Liver (tissue), 9 donors: ENCODE results near the gene SHB. TPM values are rescaled to one million over a fixed set of nuclear protein-coding genes. Genes with fewer than 3 reads are reported as not detected.
A peak's percentile ranks its signal among the peaks of the same experiment; 100 is the strongest.

ENCODE experiments used
- DNase-seq: peaks from one replicate; pipeline ENCODE4 v3.0.0-alpha.2; 2017; ENCODE audit warnings: low spot score
- H3K27ac ChIP-seq, 2 donors: one replicate each; pipeline ENCODE4 v1.7.0; 2013; ENCODE audit warnings: inconsistent platforms in 2 of 2, low read length in 2 of 2, control low read depth in 1 of 2, low read depth in 1 of 2, mild to moderate bottlenecking in 1 of 2
- H3K27me3 ChIP-seq, 4 donors: one replicate each; pipeline versions ENCODE4 v1.6.1 to v1.7.0; 2013; ENCODE audit warnings: low read length in 3 of 4, inconsistent platforms in 1 of 4, mild to moderate bottlenecking in 1 of 4, moderate library complexity in 1 of 4; ENCODE audit not compliant: control insufficient read depth in 4 of 4, insufficient read depth in 4 of 4
- H3K36me3 ChIP-seq, 4 donors: one replicate each; pipeline versions ENCODE4 v1.6.1 to v1.7.0; 2013; ENCODE audit warnings: low read length in 3 of 4, mild to moderate bottlenecking in 3 of 4, low read depth in 1 of 4, moderate library complexity in 1 of 4; ENCODE audit not compliant: control insufficient read depth in 4 of 4, insufficient read depth in 3 of 4
- H3K4me1 ChIP-seq, 4 donors: one replicate each; pipeline versions ENCODE4 v1.6.1 to v1.7.0; 2013; ENCODE audit warnings: low read length in 3 of 4, mild to moderate bottlenecking in 3 of 4, moderate library complexity in 1 of 4; ENCODE audit not compliant: control insufficient read depth in 4 of 4, insufficient read depth in 4 of 4
- H3K4me3 ChIP-seq, 3 donors: one replicate each; pipeline versions ENCODE4 v1.6.1 to v1.7.0; 2013; ENCODE audit warnings: low read length in 3 of 3, control low read depth in 1 of 3, low read depth in 1 of 3, mild to moderate bottlenecking in 1 of 3
- H3K9ac ChIP-seq, 2 donors: one replicate each; pipeline ENCODE4 v1.7.0; 2013; ENCODE audit warnings: low read length in 2 of 2, mild to moderate bottlenecking in 2 of 2, moderate library complexity in 2 of 2, control low read depth in 1 of 2, low read depth in 1 of 2
- H3K9me3 ChIP-seq, 4 donors: one replicate each; pipeline versions ENCODE4 v1.6.1 to v1.7.0; 2013; ENCODE audit warnings: low read length in 3 of 4; ENCODE audit not compliant: control insufficient read depth in 4 of 4
- ATF3 ChIP-seq: IDR thresholded peaks from 2 replicates; pipeline ENCODE4 v1.6.1; 2016; ENCODE audit warnings: antibody characterized with exemption
- CTCF ChIP-seq: fragments of 150-350 bp; IDR thresholded peaks from 2 replicates; pipeline ENCODE4 v1.5.1; 2017; ENCODE audit warnings: improper control_type of control experiment, low read depth, low read length; ENCODE audit not compliant: missing input control
- EGR1 ChIP-seq, 2 donors: IDR thresholded peaks; 2 replicates each; pipeline ENCODE4 v1.6.1; 2016 to 2018; ENCODE audit warnings: antibody characterized with exemption in 2 of 2, low read depth in 2 of 2
- FOXA1 ChIP-seq: IDR thresholded peaks from 2 replicates; pipeline ENCODE4 v1.6.1; 2016; ENCODE audit warnings: antibody characterized with exemption
- FOXA2 ChIP-seq: IDR thresholded peaks from 2 replicates; pipeline ENCODE4 v1.6.1; 2016; ENCODE audit warnings: antibody characterized with exemption
- GABPA ChIP-seq, 2 donors: IDR thresholded peaks in 1 of 2; conservative IDR thresholded peaks in 1 of 2; 2 replicates each; pipeline ENCODE4 v1.6.1; 2016; ENCODE audit warnings: antibody characterized with exemption in 2 of 2, mild to moderate bottlenecking in 1 of 2, moderate library complexity in 1 of 2
- HNF4A ChIP-seq, 2 donors: conservative IDR thresholded peaks; 2 replicates each; pipeline ENCODE4 v1.6.1; 2016; ENCODE audit warnings: antibody characterized with exemption in 2 of 2, mild to moderate bottlenecking in 2 of 2
- HNF4G ChIP-seq: IDR thresholded peaks from 2 replicates; pipeline ENCODE4 v1.6.1; 2016; ENCODE audit warnings: antibody characterized with exemption
- JUND ChIP-seq, 2 donors: IDR thresholded peaks; 2 replicates each; pipeline ENCODE4 v1.6.1; 2016; ENCODE audit warnings: antibody characterized with exemption in 2 of 2
- MAX ChIP-seq: IDR thresholded peaks from 2 replicates; pipeline ENCODE4 v1.6.1; 2016; ENCODE audit warnings: antibody characterized with exemption
- NR2F2 ChIP-seq: IDR thresholded peaks from 2 replicates; pipeline ENCODE4 v1.6.1; 2016; ENCODE audit warnings: antibody characterized with exemption
- RAD21 ChIP-seq, 2 donors: IDR thresholded peaks; 2 replicates each; pipeline ENCODE4 v1.6.1; 2016; ENCODE audit warnings: antibody characterized with exemption in 2 of 2, mild to moderate bottlenecking in 2 of 2
- REST ChIP-seq: IDR thresholded peaks from 2 replicates; pipeline ENCODE4 v1.6.1; 2016; ENCODE audit warnings: antibody characterized with exemption, mild to moderate bottlenecking
- RXRA ChIP-seq, 2 donors: IDR thresholded peaks; 2 replicates each; pipeline ENCODE4 v1.6.1; 2017 to 2018; ENCODE audit warnings: antibody characterized with exemption in 2 of 2, mild to moderate bottlenecking in 1 of 2
- SP1 ChIP-seq: IDR thresholded peaks from 2 replicates; pipeline ENCODE4 v1.6.1; 2018; ENCODE audit warnings: antibody characterized with exemption, mild to moderate bottlenecking
- TAF1 ChIP-seq: conservative IDR thresholded peaks from 2 replicates; pipeline ENCODE4 v1.6.1; 2016; ENCODE audit warnings: antibody characterized with exemption, mild to moderate bottlenecking
- YY1 ChIP-seq: IDR thresholded peaks from 2 replicates; pipeline ENCODE4 v1.6.1; 2016; ENCODE audit warnings: antibody characterized with exemption, mild to moderate bottlenecking
- ZBTB33 ChIP-seq: IDR thresholded peaks from 2 replicates; pipeline ENCODE4 v1.6.1; 2016; ENCODE audit warnings: antibody characterized with exemption
- WGBS: extraction: QIAGEN DNeasy Blood & Tissue Kit; methylation state at CpG from one replicate; pipeline ENCODE4 v1.1.7; 2013; 5-methylcytosine and 5-hydroxymethylcytosine counted together
- polyA plus RNA-seq, 2 donors: library from polyadenylated mRNA; stranded (reverse) in 1 of 2; unstranded in 1 of 2; fragments of 200-250 nt in 1 of 2; fragments of >200 nt in 1 of 2; fragmentation: Nextera tagmentation in 1 of 2; extraction: Ambion mirVana in 1 of 2; gene quantifications; one replicate each; pipeline versions ENCODE4 v1.2.1 to v1.2.3, GENCODE V29; 2013 to 2015
- total RNA-seq, 2 donors: library from RNA; depleted of rRNA; stranded (reverse); fragments of >200 nt; gene quantifications; one replicate each; pipeline ENCODE4 v1.2.3, GENCODE V29; 2014
- donor health status: healthy.
- donor health status: healthy.
- donor health status: healthy.
- donor health status: healthy.
- donor health status: healthy.

Gene SHB
- total and polyA plus RNA-seq, 4 donors: 3.4 to 17.3 (median 7.0) TPM

- TF ChIP-seq SP1 (no peak), YY1 (no peak)
- no peak for DNase-seq
- Histone ChIP-seq H3K36me3 (peaks cover 0 to 3% (median 0%) of the 10 kb centered on the region in 4 donors), H3K9ac (no peak overlapping the region), H3K27me3 (no peaks in the 10 kb centered on the region), H3K9me3 (no peaks in the 10 kb centered on the region), H3K27ac (no peak overlapping the region), H3K4me3 (no peak overlapping the region), H3K4me1 (peaks cover 21 to 48% (median 40%) of the 10 kb centered on the region in 4 donors)
- WGBS: 90% methylated on average over 3 of the region's 3 CpGs
Observed at GRCh38 chr9:38053697-38054461, 15.1 kb downstream of the SHB start.

- H3K4me3 ChIP-seq: no peak overlapping the region
- H3K9ac ChIP-seq: no peak overlapping the region
- peaks cover 0 to 3% (median 0%) of the 10 kb centered on the region in 4 donors for H3K36me3 ChIP-seq
- peaks cover 15 to 47% (median 40%) of the 10 kb centered on the region in 4 donors for H3K4me1 ChIP-seq
- no peak for DNase-seq
- H3K27ac ChIP-seq: peak overlapping the region; percentile 10 to 37
- no peak for TF ChIP-seq TAF1
- TF ChIP-seq FOXA1: no peak
- TF ChIP-seq HNF4A (conservative IDR thresholded peaks at IDR 0.05): no peak
- TF ChIP-seq NR2F2: no peak
- no peak for TF ChIP-seq JUND (IDR thresholded peaks at IDR 0.05)
- TF ChIP-seq EGR1 (IDR thresholded peaks at IDR 0.05; ENCODE audit: low read depth in 2 of 2): no peak
- no peak for TF ChIP-seq GABPA (IDR thresholded peaks at IDR 0.05 in 1 of 2, conservative IDR thresholded peaks at IDR 0.05 in 1 of 2)
- TF ChIP-seq ZBTB33: no peak
- TF ChIP-seq CTCF: no peak
- no peak for TF ChIP-seq FOXA2
- no peak for TF ChIP-seq SP1
- no peak for TF ChIP-seq REST
- no peak for TF ChIP-seq MAX
- no peak for TF ChIP-seq ATF3
- TF ChIP-seq HNF4G: no peak
- no peak for TF ChIP-seq YY1
- no peak for TF ChIP-seq RAD21 (IDR thresholded peaks at IDR 0.05)
- no peak for TF ChIP-seq RXRA (IDR thresholded peaks at IDR 0.05)
- 88% methylated on average over 19 of the region's 19 CpGs for WGBS
- H3K9me3 ChIP-seq: no peaks in the 10 kb centered on the region
- no peaks in the 10 kb centered on the region for H3K27me3 ChIP-seq
Observed at GRCh38 chr9:38051780-38052546, 17.1 kb downstream of the SHB start.
